Urinary bladder (tissue), 4 donors: Measurements from ENCODE around the gene MRPL18. TPM values are rescaled to one million over a fixed set of nuclear protein-coding genes. Genes with fewer than 3 reads are reported as not detected.
"Not testable (repeated sequence)": the region's sequence is repeated elsewhere in the genome, so short reads cannot be mapped to it uniquely, and the experiment has no call there.

Experiments
- DNase-seq: peaks from one replicate; pipeline ENCODE4 v3.0.0-alpha.2; 2015; ENCODE audit errors: extremely low spot score
- H3K27ac ChIP-seq: one replicate; pipeline ENCODE4 v1.5.1; 2013; ENCODE audit warnings: low read depth, mild to moderate bottlenecking, moderate library complexity
- H3K36me3 ChIP-seq: one replicate; pipeline ENCODE4 v1.6.1; 2013; ENCODE audit warnings: mild to moderate bottlenecking, moderate library complexity; ENCODE audit not compliant: insufficient read depth
- H3K4me1 ChIP-seq: one replicate; pipeline ENCODE4 v1.6.1; 2013; ENCODE audit warnings: mild to moderate bottlenecking, moderate library complexity; ENCODE audit not compliant: insufficient read depth
- H3K4me3 ChIP-seq: one replicate; pipeline ENCODE4 v1.5.1; 2013; ENCODE audit warnings: low read depth, low read length
- WGBS: extraction: QIAGEN DNeasy Blood & Tissue Kit; methylation state at CpG from one replicate; pipeline ENCODE4 v1.1.7; 2013; 5-methylcytosine and 5-hydroxymethylcytosine counted together
- polyA plus RNA-seq: library from polyadenylated mRNA; stranded (reverse); fragments of 200-250 nt; gene quantifications from one replicate; pipeline ENCODE4 v1.2.3, GENCODE V29; 2013
- total RNA-seq: library from RNA; depleted of rRNA; stranded (reverse); fragments of >200 nt; gene quantifications from one replicate; pipeline ENCODE4 v1.2.3, GENCODE V29; 2014
- donor health status: healthy with polysubstance abuse.
- donor health status: healthy.

The MRPL18 gene
- total and polyA plus RNA-seq, 2 donors: 58.0 to 77.7 TPM

- peak; percentile 100 for DNase-seq
- peaks cover 2% of the 10 kb centered on the region for H3K4me1 ChIP-seq
- WGBS: under 1% methylated on average over 64 of the region's 64 CpGs
These were observed 704 bp upstream of the MRPL18 start, which contains the start of gene TCP1 for GRCh38 chr6:159789377-159790148. TCP1 (minus strand) TSS chr6:159789602; CDS start chr6:159789468, 134 bp downstream.

DNA sequence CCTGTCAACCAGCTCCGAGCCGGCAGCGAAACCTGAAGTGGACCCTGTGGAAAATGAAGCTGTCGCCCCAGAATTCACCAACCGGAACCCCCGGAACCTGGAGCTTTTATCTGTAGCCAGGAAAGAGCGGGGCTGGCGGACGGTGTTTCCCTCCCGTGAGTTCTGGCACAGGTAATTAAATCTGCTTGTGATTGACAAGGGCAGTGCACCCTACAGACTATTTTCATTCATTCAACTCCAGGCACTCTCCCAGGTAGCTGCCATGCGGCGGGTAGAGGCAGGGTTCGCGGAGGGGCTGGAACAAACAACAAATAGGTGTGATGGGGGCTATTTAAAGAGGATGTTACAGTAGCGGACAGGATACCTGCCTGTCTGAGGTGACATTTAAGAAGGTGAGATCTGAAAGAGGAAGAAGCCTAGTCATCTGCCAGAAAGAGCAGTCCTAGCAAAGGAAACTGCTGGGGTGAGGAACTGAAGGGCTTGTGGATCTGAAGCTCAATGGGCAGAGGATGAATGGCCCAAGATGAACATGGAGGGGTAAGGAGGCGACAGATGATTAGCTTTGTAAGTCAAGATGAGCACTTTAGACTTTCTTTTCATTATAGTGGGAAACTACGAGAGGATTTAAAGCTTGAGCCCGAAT, 810 bp downstream of the MRPL18 start:
- no peak for DNase-seq
- no peaks in the 10 kb centered on the region for H3K4me1 ChIP-seq
- peaks cover 3% of the 10 kb centered on the region for H3K36me3 ChIP-seq
- H3K27ac ChIP-seq: no peak overlapping the region
- peak overlapping the region; percentile 50 for H3K4me3 ChIP-seq
- 14% methylated on average over 18 of the region's 18 CpGs for WGBS

More at GRCh38 chr6:159789377-159790148, 704 bp upstream of the MRPL18 start, which contains the start of gene TCP1:
- Histone ChIP-seq H3K4me3 (peak within 1 kb of the TSS; percentile 95), H3K36me3 (peaks cover 3% of the 10 kb centered on the region), H3K27ac (peak within 1 kb of the TSS; percentile 86)

DNA sequence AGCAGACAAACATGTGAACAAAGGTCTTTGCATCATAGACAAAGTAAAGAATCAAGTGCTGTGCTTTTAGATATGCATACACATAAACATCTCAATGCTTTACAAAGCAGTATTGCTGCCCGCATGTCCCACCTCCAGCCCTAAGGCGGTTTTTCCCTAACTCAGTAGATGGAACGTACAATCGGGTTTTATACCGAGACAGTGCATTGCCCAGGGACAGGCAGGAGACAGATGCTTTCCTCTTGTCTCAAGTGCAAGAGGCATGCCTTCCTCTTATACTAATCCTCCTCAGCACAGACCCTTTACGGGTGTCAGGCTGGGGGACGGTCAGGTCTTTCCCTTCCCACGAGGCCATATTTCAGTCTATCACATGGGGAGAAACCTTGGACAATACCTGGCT, 4.7 kb downstream of the MRPL18 start:
- not testable (repeated sequence) for H3K36me3 ChIP-seq, H3K27ac ChIP-seq, H3K4me3 ChIP-seq, H3K4me1 ChIP-seq, DNase-seq
- 77% methylated on average over 8 of the region's 8 CpGs for WGBS

DNA sequence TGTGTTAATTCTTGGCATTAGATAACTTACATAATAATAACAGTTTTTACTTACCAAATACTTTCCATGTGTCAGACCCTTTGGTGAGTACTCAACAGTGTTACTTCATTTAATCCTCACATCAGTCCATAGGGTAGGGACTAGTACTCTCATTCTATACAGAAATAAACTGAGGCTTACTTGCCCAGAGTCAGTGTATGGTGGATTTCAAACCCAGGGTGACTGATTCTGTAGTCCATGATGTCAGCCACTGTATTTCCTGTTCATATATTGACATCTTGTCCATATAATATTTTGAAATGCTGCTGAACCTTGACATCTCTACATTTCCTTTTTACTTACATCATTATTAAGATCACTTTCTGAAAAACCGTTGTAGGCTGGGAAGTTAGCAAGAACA, 7.3 kb downstream of the MRPL18 start:
- no peak for DNase-seq
- Histone ChIP-seq H3K4me1 (no peaks in the 10 kb centered on the region), H3K27ac (no peak overlapping the region), H3K36me3 (peaks cover 10% of the 10 kb centered on the region), H3K4me3 (no peak overlapping the region)
- WGBS: 43% methylated on average over 1 of the region's 1 CpG

DNA sequence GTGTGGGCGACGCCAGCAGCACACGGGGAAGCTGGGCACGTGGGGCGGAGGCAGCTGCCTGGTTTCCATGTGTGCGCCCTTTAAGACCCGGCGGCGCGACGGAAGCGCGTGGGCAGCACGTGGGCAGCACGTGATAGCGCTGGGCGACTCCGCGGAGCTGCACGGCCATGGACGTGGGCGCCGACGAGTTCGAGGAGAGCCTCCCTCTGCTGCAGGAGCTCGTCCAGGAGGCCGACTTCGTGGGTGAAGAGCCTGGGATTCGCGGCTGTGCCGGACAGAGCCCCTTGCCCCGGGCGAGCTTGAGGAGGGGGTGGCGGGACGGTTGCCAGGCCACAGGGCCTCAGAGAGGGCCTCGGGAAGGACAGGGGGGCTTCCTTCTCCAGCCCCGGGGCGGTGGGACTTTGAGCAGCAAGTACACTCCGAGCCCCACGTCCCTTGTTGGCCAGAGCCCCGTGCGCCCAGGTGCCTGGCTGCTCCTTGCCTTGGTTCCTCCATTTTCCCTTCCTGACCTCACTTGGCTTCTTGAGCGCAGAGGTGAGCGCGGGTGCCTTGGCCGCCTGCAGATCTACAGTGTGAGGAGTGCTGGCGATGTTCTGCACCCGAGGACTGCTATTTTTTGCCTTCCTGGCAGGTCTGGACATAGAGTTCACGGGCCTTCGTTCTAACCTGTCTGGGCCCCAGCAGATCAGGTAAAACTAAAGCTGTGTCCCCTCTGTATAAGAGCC, 10.0 kb downstream of the MRPL18 start, which contains the start of gene PNLDC1:
Gene PNLDC1 (plus strand): TSS at position 136 of the 725 bp plus-strand sequence. CDS start 32 bp downstream, at position 168.
- no peak for DNase-seq
- Histone ChIP-seq H3K4me3 (no peak within 1 kb of the TSS), H3K4me1 (no peaks in the 10 kb centered on the region), H3K36me3 (peaks cover 7% of the 10 kb centered on the region), H3K27ac (no peak within 1 kb of the TSS)
- 89% methylated on average over 50 of the region's 50 CpGs for WGBS

- WGBS: 93% methylated on average over 8 of the region's 8 CpGs
- Histone ChIP-seq H3K4me3 (no peak overlapping the region), H3K4me1 (no peaks in the 10 kb centered on the region), H3K36me3 (peaks cover 7% of the 10 kb centered on the region), H3K27ac (no peak overlapping the region)
- no peak for DNase-seq
These were observed 11.7 kb downstream of the MRPL18 start for GRCh38 chr6:159801935-159802334.

DNA sequence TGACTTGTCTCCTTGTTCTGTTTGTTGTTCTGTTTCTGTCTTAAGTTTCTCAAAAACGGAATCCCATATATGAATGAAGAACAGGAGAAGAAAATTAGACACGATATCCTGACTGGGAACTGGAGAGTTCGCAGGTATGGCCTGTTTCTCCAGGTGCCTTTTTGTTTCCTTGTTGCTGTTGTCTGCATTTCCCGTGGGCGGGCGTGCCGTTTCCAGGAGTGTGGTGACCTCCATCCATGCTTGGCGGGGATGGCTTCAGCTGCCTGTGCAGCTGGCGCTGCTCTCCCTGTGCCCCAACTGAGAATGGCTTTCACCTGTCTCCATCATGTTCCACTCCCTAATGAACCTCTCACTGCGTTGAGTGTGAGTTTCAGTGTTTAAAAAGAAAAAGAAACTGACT, 14.2 kb downstream of the MRPL18 start:
- Histone ChIP-seq H3K4me1 (no peaks in the 10 kb centered on the region), H3K27ac (no peak overlapping the region), H3K36me3 (no peaks in the 10 kb centered on the region), H3K4me3 (no peak overlapping the region)
- 91% methylated on average over 10 of the region's 10 CpGs for WGBS
- DNase-seq: no peak

GRCh38 chr6:159805440-159806020, 15.3 kb downstream of the MRPL18 start:
- 91% methylated on average over 6 of the region's 6 CpGs for WGBS
- no peaks in the 10 kb centered on the region for H3K36me3 ChIP-seq
- DNase-seq: no peak
- no peak overlapping the region for H3K27ac ChIP-seq
- H3K4me1 ChIP-seq: no peaks in the 10 kb centered on the region
- H3K4me3 ChIP-seq: no peak overlapping the region

GRCh38 chr6:159806021-159806458, 15.8 kb downstream of the MRPL18 start:
- 94% methylated on average over 9 of the region's 9 CpGs for WGBS
- Histone ChIP-seq H3K36me3 (no peaks in the 10 kb centered on the region), H3K4me3 (no peak overlapping the region), H3K27ac (no peak overlapping the region), H3K4me1 (no peaks in the 10 kb centered on the region)
- DNase-seq: no peak

DNA sequence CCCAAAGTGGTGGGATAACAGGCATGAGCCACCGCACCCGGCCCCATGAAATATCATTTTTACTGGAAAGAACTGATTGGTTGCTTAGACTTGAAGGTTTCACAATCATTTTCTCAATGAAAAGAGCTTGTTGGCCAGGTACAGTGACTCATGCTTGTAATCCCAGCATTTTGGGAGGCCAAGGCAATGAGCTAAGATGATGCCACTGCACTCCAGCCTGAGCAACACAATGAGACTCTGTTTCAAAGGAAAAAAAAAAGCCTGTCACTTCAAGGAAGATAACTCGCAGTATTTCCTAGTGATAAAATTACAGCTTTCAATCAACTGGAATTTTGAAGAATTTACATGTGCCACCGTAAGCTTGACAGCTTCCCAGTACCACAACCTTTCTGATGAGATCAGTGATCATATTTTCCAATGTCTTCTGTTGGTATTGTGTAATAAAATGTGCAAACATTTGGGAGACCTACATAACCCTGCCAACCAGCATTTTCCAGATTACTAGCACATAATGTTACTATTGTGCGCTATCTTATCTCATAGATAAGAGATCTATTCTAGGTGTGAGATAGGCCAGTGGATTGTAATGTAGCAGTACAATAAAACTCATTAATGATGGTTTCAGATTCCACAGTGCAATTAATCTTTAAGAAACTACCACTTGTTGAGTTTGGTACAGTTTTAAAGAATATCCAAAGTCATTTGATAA, 17.0 kb downstream of the MRPL18 start:
- WGBS: 89% methylated on average over 5 of the region's 5 CpGs
- Histone ChIP-seq H3K4me3 (no peak overlapping the region), H3K36me3 (no peaks in the 10 kb centered on the region), H3K27ac (no peak overlapping the region), H3K4me1 (no peaks in the 10 kb centered on the region)
- DNase-seq: no peak

DNA sequence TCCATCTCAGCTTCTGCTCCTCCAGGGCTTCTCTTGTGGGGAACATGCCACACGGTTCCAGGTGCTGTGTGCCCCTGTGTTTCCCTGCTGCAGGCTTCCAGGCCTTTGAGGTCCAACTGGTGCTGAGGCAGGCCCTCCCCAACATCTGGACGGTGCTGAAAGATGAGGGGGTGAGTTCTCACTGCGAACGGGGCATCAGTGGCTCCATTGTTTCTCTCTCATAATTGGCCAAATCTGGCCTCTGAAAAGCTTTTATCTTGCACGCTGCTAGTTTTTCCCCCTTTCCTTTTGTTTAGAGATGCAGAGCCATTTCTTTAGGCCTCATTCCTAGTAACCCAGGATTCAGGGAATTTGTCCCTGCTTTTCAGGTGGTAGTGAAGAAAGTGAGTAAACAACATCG, 18.4 kb downstream of the MRPL18 start:
- Histone ChIP-seq H3K36me3 (no peaks in the 10 kb centered on the region), H3K4me3 (no peak overlapping the region), H3K27ac (no peak overlapping the region), H3K4me1 (no peaks in the 10 kb centered on the region)
- no peak for DNase-seq
- 80% methylated on average over 6 of the region's 6 CpGs for WGBS

GRCh38 chr6:159809149-159809548, 18.9 kb downstream of the MRPL18 start:
- no peaks in the 10 kb centered on the region for H3K4me1 ChIP-seq
- no peaks in the 10 kb centered on the region for H3K36me3 ChIP-seq
- 90% methylated on average over 4 of the region's 4 CpGs for WGBS
- H3K4me3 ChIP-seq: no peak overlapping the region
- H3K27ac ChIP-seq: no peak overlapping the region
- no peak for DNase-seq

- H3K4me1 ChIP-seq: no peaks in the 10 kb centered on the region
- WGBS: 83% methylated on average over 9 of the region's 9 CpGs
- no peak for DNase-seq
These were observed 23.5 kb downstream of the MRPL18 start for GRCh38 chr6:159813781-159814180.

More at GRCh38 chr6:159813781-159814180, 23.5 kb downstream of the MRPL18 start:
- H3K4me3 ChIP-seq: no peak overlapping the region
- H3K27ac ChIP-seq: no peak overlapping the region
- no peaks in the 10 kb centered on the region for H3K36me3 ChIP-seq
